GM12875 (cell line): Measurements from ENCODE around the gene ATRNL1.

Experiments used
- H3K4me3 ChIP-seq: one replicate; pipeline ENCODE4 v1.5.1; 2011; ENCODE audit warnings: low read depth, low read length, control low read depth
- CTCF ChIP-seq: IDR thresholded peaks from 2 replicates; pipeline ENCODE4 v1.5.1; 2011; ENCODE audit warnings: low read depth, mild to moderate bottlenecking, control low read depth, inconsistent platforms, low read length, moderate library complexity, borderline replicate concordance; ENCODE audit not compliant: insufficient read depth

The ATRNL1 gene

GRCh38 chr10:115539142-115539762, 446.1 kb downstream of the ATRNL1 start:
- no peak for TF ChIP-seq CTCF
- H3K4me3 ChIP-seq, result no peak overlapping the region

GRCh38 chr10:115555887-115556402, 462.8 kb downstream of the ATRNL1 start:
- H3K4me3 ChIP-seq, result no peak overlapping the region
- TF ChIP-seq CTCF, result no peak

- no peak overlapping the region for H3K4me3 ChIP-seq
- no peak for TF ChIP-seq CTCF
Measured at GRCh38 chr10:115558252-115558651, 465.1 kb downstream of the ATRNL1 start.

GRCh38 chr10:115566867-115567266, 473.7 kb downstream of the ATRNL1 start:
- H3K4me3 ChIP-seq, result no peak overlapping the region
- no peak for TF ChIP-seq CTCF

GRCh38 chr10:115572740-115573455, 479.7 kb downstream of the ATRNL1 start:
- peak; percentile 59; the same call in 1 of the 2 replicates for TF ChIP-seq CTCF
- no peak overlapping the region for H3K4me3 ChIP-seq

GRCh38 chr10:115580239-115580638, 487.1 kb downstream of the ATRNL1 start:
- H3K4me3 ChIP-seq, result no peak overlapping the region
- no peak for TF ChIP-seq CTCF

- no peak for TF ChIP-seq CTCF
- H3K4me3 ChIP-seq, result no peak overlapping the region
Measured at GRCh38 chr10:115593060-115593459, 499.9 kb downstream of the ATRNL1 start.
